ENCODE data around the gene DND1. TPM values are rescaled to one million over a fixed set of nuclear protein-coding genes. Genes with fewer than 3 reads are reported as not detected.

The DND1 gene
- total RNA-seq, 1 donor: not detected

GRCh38 chr5:140633021-140633471 lies 40.3 kb downstream of the DND1 start, which contains the start of gene CD14:
CD14 (minus strand) TSS chr5:140633175; CDS start chr5:140633071, 104 bp downstream.
- no peak for TF ChIP-seq CTCF (IDR thresholded peaks at IDR 0.05; ENCODE audit: insufficient read depth, low read depth, low read length)
- peak within 1 kb of the TSS; percentile 45 for H3K4me3 ChIP-seq (ENCODE audit: low read depth, low read length)
- peak; percentile 46 for DNase-seq (ENCODE audit: low read depth)

GRCh38 chr5:140632366-140633020 lies 40.9 kb downstream of the DND1 start:
- no peak for TF ChIP-seq CTCF (IDR thresholded peaks at IDR 0.05; ENCODE audit: insufficient read depth, low read depth, low read length)
- peak; percentile 55 for DNase-seq (ENCODE audit: low read depth)
- H3K4me3 ChIP-seq (ENCODE audit: low read depth, low read length): peak overlapping the region; percentile 45

DNA sequence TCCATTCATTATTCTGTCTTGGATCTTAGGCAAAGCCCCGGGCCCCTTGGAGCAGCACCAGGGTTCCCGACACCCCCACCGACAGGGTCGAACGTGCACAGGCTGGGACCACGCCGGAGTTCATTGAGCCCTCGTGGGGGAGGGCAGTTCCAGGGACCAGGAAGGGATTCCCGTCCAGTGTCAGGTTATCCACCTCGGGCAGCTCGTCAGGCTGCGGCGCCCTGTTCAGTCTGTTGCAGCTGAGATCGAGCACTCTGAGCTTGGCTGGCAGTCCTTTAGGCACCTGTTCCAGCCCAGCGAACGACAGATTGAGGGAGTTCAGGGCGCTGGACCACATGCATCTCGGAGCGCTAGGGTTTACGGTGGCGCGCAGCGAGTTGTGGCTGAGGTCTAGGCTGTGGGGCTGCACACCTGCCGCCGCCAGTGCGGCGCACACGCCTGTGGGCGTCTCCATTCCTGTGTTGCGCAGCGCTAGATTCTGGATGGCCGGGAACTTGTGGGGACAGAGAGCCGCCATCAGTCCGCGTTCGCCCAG lies 41.5 kb downstream of the DND1 start:
- peak overlapping the region; percentile 45 for H3K4me3 ChIP-seq (ENCODE audit: low read depth, low read length)
- TF ChIP-seq CTCF (IDR thresholded peaks at IDR 0.05; ENCODE audit: insufficient read depth, low read depth, low read length): no peak
- no peak for DNase-seq (ENCODE audit: low read depth)

GRCh38 chr5:140631036-140631417 lies 42.3 kb downstream of the DND1 start:
- no peak for DNase-seq (ENCODE audit: low read depth)
- no peak overlapping the region for H3K4me3 ChIP-seq (ENCODE audit: low read depth, low read length)
- TF ChIP-seq CTCF (IDR thresholded peaks at IDR 0.05; ENCODE audit: insufficient read depth, low read depth, low read length): no peak

DNA sequence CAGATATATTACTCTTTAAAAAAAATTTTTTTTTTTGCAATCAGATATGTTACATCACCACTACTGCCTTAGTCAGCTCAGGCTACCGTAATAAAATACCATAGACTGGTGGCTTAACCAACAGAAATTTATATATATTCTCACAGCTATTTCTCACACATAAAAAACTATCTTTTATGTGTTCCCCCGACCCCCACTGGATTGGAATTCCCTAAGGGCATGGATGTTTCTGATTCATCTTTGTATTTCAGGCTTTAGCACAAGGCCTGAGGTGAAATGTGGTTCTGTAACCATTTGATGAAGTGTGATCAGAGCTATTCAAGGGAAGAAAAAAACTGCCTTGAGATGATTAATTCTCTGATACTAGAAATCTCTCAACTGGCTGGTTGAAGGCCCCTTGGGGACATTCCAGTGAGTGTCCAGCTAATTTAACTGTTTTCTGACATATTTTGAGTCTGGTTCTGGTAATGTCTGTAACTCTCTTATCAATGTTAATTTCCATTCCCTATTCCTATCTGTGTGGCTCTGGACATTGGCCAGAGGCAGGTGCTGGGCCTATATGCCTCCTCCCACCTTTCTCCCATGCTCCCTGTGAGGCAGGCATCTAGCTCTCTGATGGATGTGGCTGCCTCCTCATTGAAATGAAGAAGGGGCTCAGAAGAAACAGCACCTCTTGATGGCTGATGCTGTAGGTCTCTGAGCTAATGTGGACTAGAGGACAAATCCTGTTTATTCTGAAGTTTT lies 42.9 kb downstream of the DND1 start:
- TF ChIP-seq CTCF (IDR thresholded peaks at IDR 0.05; ENCODE audit: insufficient read depth, low read depth, low read length): no peak
- no peak overlapping the region for H3K4me3 ChIP-seq (ENCODE audit: low read depth, low read length)
- no peak for DNase-seq (ENCODE audit: low read depth)

DNA sequence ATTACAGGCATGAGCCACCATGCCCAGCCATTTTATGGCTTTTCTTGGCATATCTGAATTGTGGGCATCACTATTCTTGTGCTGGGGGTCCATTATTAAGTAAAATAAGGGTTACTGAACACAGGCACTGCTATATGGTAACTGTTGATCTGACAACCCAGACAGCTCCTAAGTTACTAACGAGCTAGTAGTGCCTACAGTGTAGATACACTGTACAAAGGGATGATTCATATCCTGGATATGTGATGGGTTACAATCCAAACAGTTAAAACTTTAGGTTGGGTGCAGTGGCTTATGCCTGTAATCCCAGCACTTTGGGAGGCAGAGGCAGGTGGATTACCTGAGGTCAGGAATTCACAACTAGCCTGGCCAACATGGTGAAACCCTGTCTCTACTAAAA lies 44.7 kb downstream of the DND1 start:
- no peak overlapping the region for H3K4me3 ChIP-seq (ENCODE audit: low read depth, low read length)
- no peak for DNase-seq (ENCODE audit: low read depth)
- no peak for TF ChIP-seq CTCF (IDR thresholded peaks at IDR 0.05; ENCODE audit: insufficient read depth, low read depth, low read length)

Data from fibroblast of villous mesenchyme (primary cell).